Adipose tissue (tissue), 3 donors: ENCODE data around the gene BARX2. TPM values are rescaled to one million over a fixed set of nuclear protein-coding genes. Genes with fewer than 3 reads are reported as not detected.

Source experiments
- H3K27ac ChIP-seq: one replicate; pipeline ENCODE4 v1.5.1; 2013; ENCODE audit warnings: low read depth, low read length
- WGBS, 3 donors: extraction: QIAGEN DNeasy Blood & Tissue Kit; methylation state at CpG; one replicate each; pipeline ENCODE4 v1.1.7; 2013; 5-methylcytosine and 5-hydroxymethylcytosine counted together
- polyA plus RNA-seq, 3 donors: library from polyadenylated mRNA; stranded (reverse); fragments of 200-250 nt; gene quantifications; one replicate each; pipeline ENCODE4 v1.2.3, GENCODE V29; 2013
- donor health status: healthy with polysubstance abuse.
- donor health status: Bipolar disorder and iron deficiency.
- donor health status: healthy.

The BARX2 gene
- polyA plus RNA-seq, 3 donors = 0.11 to 2.7 (median 0.40) TPM

DNA sequence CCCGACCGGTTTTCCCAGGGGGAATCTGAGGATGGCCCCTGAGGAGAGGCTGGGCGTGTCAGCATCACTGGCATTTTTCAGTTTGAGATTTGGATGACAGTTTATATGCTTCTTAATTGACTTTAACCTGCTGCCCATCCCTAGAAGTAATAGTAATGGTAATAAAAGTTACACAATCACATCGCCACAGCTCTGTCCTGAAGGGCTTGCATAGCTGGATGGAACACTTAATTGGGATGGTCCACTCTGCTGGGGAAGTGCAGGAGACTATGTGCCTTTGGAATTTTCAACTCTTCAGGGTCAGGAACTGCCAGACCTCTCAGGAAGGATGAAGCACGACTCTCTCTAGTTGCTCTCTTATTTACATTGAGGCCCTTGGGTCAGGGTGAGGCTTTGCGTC is 16.2 kb downstream of the BARX2 start:
- WGBS, 3 donors = 63 to 70% (median 68%) methylated on average over 6 of the region's 6 CpGs
- no peak overlapping the region for H3K27ac ChIP-seq

DNA sequence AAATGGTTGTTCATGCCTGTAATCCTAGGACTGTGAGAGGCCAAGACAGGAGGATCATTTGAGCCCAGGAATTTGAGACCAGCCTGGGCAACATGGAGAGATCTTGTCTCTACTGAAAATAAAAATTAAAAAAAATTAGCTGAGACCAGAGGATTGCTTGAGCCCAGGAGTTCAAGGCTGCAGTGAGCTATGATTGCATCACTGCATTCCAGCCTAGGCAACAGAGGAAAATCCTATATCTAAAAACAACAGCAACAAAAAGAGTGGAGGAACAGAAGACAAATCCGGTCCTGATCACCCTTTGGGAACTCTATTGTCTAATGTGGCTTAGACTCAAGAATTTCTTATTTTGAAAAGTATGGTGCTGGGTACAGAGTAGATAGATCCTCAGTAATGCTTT is 17.3 kb downstream of the BARX2 start:
- 71 to 88% (median 76%) methylated on average over 1 of the region's 1 CpG for WGBS, 3 donors

DNA sequence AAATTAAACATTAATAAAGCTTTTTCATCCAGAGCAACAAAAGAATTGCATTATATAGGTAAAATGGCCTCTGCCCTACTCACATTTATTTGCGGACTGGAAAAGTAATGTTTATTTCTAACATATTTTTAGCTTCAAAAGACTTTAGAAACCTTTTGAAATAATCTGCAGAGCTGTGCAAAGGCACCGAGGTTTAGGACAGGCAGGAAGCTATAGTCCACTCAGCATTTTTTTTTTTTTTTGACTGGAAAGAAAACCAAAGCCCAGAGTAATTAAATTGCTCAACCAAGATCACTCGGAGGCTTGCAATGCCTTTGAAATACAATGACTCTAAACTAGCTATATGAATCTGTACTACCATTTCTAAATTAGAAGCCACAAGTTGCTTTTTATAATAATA is 19.1 kb downstream of the BARX2 start:
- 70 to 73% (median 72%) methylated on average over 3 of the region's 3 CpGs for WGBS, 3 donors

More for the DNA sequence above, 17.3 kb downstream of the BARX2 start:
- no peak overlapping the region for H3K27ac ChIP-seq

DNA sequence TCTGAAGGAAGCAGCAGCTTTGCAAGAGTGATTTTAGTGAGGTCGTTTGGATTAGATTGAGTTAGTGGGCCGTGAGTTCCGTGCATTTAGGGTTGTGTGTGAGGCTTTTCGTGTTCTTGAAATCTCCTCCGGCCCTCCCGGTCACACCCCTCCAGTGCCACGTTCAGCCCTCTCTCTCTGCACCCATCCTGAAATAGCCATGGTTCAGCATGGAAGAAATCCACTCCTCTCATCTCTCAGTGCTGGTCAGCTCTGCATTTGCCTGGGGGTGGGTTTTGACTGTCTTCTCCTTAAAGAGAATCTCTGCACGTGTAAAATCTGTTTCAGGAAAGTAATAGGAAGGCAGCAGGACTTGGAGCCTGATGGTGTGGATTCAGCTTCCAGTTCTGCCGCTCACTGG is 19.8 kb downstream of the BARX2 start:
- WGBS, 3 donors = 43 to 57% (median 54%) methylated on average over 9 of the region's 9 CpGs
- no peak overlapping the region for H3K27ac ChIP-seq

More for the DNA sequence above, 19.1 kb downstream of the BARX2 start:
- no peak overlapping the region for H3K27ac ChIP-seq

DNA sequence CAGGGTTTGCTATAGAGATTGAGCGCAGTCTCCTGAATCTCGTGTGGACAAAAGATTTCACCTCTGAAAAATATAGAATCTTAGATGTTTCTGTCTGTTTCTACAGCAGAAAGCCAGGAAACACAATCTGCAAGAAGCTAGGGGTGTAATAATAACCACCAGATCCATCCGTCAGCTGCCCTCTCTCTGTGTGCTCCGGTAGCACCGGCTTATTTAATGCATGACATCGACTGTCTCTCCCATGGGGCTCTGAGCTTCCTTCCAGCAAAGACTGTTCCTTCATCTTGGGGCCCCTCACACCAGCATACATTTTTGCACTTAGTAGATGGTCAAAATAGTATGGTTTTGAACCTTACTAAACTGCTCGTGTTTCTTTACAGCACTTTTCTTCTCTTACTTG is 20.2 kb downstream of the BARX2 start:
- whole genome bisulfite sequencing, 3 donors = 74 to 82% (median 79%) methylated on average over 7 of the region's 7 CpGs
- H3K27ac ChIP-seq = no peak overlapping the region

DNA sequence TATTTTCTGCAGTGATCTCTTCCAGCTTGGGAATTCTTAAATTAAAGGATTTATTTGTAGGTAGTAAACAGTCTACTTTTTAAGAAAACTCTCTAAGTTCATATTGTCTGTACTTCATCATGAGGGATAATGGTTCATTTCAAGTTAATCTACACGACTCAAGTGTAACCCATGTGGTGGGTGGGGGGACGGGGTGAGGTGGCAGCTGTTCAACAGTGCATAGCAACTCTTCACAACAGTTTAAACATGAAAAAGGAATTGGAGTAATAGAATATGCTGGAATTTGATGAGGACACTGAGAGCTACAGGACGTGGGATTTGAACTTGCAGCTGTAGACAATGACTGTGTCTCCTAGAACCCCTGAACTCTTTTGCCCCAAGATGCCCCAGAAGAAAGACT is 20.8 kb downstream of the BARX2 start:
- 44 to 69% (median 63%) methylated on average over 3 of the region's 3 CpGs for WGBS, 3 donors
- no peak overlapping the region for H3K27ac ChIP-seq

DNA sequence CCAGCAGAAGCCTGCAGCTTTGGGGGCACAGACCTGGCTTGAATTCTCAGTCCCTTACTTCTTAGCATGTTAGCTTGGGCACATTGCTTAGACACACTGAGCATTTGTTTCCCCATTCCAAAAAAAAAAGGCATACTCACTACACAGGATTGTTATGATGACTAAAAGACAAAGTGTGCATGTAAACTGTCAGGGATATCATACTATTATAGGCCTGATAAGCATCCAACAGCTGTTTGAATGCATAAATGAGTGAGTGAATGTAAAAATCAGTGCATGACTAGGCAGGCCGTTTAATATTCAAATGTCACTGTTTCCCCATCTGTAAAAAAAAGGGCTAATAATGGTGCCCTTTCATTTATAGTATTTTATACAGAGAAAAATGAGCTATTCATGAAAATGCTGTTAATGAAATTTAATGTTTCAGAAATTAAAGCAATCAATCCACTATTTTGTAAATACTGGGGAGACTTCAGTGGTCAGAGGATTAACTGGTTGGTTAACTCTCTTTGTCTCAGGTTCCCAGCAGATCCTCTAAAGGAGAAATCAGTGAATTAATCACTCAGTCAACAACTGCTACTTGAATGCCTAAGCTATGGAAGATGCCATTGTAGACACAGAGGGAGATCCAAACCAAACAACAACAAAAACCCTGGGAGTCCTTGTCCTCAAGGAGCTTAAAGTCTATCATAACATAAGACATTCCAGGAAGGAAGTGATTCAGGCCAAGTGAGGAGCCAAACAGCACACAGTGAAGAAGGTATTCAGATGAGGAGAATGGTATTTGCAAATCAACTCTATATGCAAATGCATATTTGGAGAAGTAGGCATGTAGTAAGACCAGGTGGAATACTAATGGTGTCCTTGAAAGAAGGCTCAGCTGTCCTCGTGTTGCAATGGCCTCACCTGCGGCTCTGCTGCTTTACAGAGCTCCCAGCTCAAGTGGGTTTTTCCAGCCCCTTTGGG is 26.8 kb downstream of the BARX2 start:
- no peak overlapping the region for H3K27ac ChIP-seq
- WGBS, 3 donors = 67 to 89% (median 87%) methylated on average over 3 of the region's 3 CpGs

DNA sequence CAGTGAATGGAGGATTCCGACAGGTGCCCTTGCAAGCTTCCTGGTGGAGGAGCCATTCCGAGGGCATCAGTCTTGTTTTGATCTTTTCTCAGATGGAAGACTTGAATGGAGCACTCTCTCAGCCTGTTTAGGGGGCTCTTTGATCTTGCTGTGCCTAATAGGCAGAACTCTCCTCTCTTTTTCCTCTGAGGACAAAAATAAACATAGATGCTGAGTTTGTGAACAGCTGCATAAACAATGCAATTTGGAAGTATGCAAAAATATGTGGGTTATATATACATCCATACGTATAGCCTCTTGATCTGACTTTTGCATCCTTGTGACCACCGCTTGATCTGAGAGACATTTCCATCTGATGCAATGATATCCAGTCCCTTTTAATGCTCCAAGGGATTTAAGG is 29.1 kb downstream of the BARX2 start:
- 79 to 80% (median 79%) methylated on average over 4 of the region's 4 CpGs for WGBS, 3 donors
- H3K27ac ChIP-seq = no peak overlapping the region

DNA sequence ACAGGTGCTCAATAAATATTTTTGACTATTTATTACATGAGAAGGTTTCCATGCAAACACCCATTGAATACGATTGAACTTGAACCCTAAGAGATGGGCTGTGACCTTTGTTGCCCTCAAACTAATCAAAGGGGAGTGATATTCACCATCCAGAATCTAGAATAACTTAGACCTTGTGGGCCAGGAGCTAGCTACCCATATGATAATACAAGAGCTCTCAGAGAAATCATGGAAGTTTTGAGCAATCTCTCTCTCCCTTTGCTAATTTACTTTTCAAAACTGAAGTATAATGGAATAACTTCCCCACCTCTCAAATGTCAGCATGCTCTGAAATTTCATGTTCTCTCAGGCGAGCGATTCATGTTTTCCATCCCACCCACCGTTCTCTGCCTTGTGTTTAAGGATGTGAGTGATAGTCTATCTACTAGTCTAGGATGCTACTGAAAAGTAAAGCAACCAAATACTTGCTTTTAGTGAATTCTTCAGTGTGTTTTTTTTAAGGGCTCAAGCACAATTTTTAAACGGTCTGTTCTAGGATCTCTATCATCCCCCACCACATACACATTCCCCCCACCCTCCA is 33.3 kb downstream of the BARX2 start:
- 75 to 88% (median 77%) methylated on average over 5 of the region's 5 CpGs for WGBS, 3 donors

DNA sequence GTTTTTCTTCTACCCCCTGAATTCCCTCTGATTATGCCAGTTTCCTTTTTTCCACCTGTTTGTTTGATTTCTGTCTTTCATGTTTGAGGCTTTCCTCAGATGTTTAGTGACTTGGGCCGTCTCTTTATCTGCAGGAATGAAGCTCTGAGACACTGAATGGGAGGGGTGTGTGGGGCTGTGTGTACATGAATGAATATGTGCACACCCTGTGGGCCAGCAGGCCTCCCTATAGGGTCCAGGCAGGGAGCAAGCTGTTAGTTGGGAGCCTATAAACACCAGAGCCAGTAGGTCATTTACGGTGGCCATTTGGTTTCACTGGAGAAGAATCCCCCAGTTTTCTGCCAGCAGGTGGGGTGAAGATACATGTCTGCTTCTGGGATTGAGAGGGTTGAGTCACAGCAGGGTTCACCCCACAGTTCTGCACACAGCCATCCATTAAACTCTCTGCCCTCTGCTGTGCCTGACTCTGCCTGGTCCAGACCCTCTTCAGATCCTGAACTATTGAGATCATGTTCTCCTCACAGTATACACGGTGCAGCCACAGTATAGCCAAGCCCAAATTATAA is 34.8 kb downstream of the BARX2 start:
- WGBS, 3 donors = 65 to 72% (median 72%) methylated on average over 3 of the region's 3 CpGs
- no peak overlapping the region for H3K27ac ChIP-seq

More for the DNA sequence above, 33.3 kb downstream of the BARX2 start:
- H3K27ac ChIP-seq = no peak overlapping the region

DNA sequence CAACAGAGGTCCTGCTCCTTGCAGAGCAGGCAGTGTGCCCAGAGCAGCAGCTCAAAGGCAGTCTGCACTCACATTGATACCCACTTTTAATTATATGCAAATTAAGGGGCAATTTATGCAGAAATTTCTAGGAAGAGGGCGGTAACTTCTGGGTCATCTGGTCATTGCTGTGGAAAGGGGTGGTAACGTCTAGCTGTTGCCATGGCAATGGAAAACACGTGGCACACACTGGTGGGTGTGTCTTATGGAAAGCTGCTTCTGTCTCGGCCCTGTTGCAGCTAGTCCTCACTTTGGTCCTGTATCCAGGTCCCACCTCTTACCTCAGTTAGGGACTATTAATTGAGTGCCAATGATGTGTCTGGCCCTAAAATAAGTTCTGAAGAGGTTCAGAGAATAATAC is 36.8 kb downstream of the BARX2 start:
- H3K27ac ChIP-seq = no peak overlapping the region
- WGBS, 3 donors = 57 to 65% (median 60%) methylated on average over 4 of the region's 4 CpGs

DNA sequence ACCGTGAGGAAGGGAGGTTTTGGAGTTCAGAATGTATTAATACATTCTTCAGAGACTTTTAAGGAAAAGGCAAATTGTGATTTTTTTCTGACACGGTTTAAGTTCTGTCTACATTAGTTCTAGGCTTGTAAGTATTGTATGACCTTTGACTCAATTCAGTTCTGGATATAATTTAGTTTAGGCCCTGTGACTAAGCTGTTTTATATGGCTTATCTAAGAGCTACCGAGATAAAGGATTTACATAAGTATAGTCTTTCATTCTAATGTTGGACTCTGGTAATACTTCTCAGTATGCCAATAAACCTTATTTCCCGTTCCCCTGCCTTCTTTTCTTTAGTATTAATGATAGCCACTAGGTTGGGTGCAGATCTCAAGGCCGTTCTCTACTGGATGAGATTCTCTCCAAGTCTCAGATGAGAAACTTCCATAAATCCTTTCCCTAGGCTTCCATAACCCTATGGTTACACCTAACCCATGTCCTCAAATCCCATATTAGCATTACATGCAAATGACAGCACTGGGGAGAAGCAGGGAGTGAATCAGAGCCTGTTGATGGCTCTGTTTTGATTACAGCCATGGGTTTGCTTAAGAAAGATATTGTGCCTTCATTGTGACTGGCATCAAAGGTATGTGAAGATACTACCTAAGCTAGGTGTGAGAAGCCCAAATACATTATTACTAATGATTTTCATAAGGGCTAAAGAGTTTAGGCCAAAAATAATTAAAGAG is 38.7 kb downstream of the BARX2 start:
- 72 to 88% (median 85%) methylated on average over 5 of the region's 5 CpGs for WGBS, 3 donors
- no peak overlapping the region for H3K27ac ChIP-seq

DNA sequence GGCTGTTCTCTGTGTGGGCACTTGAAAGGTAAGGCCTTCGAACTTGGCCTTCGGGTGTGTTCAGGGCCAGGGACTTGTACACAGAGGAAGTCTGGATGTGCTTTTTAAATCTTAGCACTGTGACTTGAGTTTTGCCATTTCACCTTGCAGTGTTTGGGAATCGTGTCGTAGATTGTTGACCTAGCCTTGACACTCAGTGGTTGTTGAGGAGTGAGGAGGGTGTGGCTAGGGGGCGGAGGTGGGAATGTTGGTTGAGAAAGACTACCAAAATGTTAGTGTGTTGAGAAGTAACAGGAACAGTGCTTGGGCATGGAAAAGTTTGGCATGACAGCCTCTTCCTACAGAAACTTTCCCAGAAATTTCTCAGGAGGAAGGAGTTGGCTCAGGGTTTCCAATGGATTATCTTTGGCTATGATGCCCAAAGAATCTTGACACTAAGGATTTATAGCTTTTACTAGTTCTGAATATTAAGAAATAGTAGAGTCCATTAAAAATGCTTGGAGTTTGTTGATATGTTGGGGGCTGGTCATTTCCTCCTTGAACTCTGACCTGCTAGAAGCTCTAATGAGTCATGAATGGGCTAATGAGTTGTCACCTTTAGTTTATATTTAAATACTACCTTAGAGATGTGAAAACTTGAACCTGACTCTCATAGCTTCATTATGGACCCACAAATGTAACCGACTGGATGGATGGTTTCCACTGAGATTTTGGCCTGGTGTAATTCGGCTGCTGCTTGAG is 40.6 kb downstream of the BARX2 start:
- 85 to 93% (median 89%) methylated on average over 7 of the region's 7 CpGs for WGBS, 3 donors
- no peak overlapping the region for H3K27ac ChIP-seq

DNA sequence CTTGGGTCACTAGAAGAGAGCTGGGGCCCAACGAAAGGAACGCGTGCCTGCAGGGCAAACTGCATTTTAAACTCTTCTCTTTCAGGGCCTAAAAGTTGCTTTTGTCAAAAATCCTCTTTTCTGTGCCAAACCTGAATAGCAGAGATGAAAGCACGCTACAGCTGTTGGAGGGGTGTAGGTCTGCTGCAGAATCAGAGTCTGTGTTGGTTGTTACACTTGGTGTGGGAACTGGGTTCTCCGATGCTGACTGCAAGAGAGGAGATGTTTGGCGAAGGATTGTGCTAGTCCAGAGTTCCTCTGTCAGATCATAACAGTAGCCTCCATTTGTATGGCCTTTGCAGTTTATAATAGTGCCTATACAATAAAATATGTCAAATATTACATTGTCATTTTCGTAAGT is 41.8 kb downstream of the BARX2 start:
- 89 to 92% (median 90%) methylated on average over 7 of the region's 7 CpGs for WGBS, 3 donors
- no peak overlapping the region for H3K27ac ChIP-seq

DNA sequence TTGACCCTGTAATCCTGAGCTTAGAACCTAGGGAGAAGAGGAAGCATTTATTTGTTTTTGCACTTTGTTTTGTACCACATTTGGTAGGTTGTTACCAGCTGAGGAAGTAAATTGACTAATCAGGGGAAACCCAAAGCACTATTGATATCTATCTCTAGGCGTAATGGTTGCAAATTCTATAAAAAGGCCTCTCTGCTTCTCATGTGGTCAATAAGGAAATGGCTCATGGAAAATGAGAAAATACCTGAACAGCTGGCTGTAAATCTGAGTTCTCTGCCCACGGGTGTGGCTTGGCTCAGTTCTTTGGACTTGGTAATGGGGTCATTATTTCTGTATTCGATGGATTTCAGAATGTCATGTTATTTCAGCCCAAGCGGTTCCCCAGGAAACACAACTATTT is 42.4 kb downstream of the BARX2 start:
- WGBS, 3 donors = 49 to 55% (median 54%) methylated on average over 4 of the region's 4 CpGs
- no peak overlapping the region for H3K27ac ChIP-seq

DNA sequence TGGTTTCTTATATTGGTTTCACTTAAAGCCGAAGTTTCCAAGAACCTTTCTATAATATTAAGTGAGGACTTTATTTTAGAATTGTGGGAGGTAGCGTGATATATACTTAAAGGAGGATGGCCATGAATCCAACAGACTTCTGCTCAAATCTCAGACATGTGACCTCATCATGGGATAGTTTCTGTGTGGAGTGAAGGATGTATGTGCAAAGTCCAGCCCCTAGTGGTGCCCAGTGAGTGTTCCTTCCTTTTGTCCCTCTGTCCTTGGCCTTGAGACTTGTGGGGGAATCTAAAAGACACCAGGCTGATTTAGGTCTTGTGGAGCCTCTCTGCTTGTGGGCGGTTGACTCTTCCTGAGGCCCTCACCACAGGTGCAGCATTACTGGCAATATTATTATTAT is 43.7 kb downstream of the BARX2 start:
- WGBS, 3 donors = 89 to 97% (median 94%) methylated on average over 3 of the region's 3 CpGs
- no peak overlapping the region for H3K27ac ChIP-seq

DNA sequence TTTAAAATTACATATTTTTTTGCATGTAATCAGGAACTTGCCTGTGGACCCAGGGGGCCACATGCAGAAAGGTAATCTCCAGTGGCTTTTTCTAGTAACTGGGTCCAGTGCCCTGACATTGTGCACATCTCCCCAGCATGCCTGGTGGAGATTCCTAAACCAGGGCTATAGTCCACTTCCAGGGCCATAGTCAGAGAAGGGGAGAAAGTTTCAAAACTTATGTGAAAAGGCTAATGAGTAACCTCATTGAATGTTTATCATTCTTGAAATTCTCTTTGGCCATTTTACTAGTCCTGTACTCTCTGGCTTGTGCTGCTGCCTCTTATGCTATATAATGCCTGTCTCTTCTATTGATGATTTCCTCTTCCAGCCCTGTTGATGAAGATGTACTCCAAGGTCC is 47.8 kb downstream of the BARX2 start:
- no peak overlapping the region for H3K27ac ChIP-seq

DNA sequence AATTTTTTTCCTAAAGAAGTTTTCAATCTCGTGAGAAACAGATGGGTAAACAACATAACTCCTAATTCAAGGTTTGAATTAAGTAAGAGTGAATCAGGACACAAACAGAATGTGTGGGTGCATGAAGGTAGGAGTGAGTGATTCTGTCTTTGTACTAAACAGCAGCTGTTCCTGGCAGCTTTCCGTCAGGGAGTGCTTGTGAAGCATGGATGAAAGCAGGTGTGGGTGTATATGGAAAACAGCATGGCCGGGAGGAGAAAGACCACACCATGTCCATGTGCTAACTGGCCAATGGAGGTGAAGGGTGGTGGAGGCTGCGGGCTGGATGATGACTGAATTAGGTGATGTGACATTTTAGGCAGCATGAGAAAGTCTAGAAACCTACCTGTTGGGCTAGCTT is 49.6 kb downstream of the BARX2 start:
- 67 to 81% (median 70%) methylated on average over 4 of the region's 4 CpGs for WGBS, 3 donors
- H3K27ac ChIP-seq = no peak overlapping the region
